H1 (cell line): ENCODE results near the gene ACRBP. TPM values are rescaled to one million over a fixed set of nuclear protein-coding genes. Genes with fewer than 3 reads are reported as not detected.

ENCODE experiments used
- CTCF ChIA-PET: fragments of 300-600 bp; sonication (Branson Sonifier 250); formaldehyde crosslinking; loops from one replicate; lab custom pipeline; 2021; ENCODE audit not compliant: partially characterized antibody; lab: Charles Lee
- POLR2A ChIA-PET: fragments of 300-600 bp; sonication (Branson Sonifier 250); formaldehyde crosslinking; loops from one replicate; lab custom pipeline; 2021; ENCODE audit warnings: inconsistent platforms; ENCODE audit not compliant: partially characterized antibody; lab: Charles Lee
- DNase-seq, 2 experiments: peaks; one replicate each; pipeline versions ENCODE4 v3.0.0 to v3.0.0-alpha.2; 2010 to 2022; ENCODE audit warnings: low spot score in 2 of 2, low read depth in 1 of 2, mixed read lengths in 1 of 2
- FAIRE-seq: peaks from 2 replicates; lab custom pipeline; 2011; peaks lifted over from hg19 to GRCh38; lab: Jason Lieb, UNC
- H2AFZ ChIP-seq: 2 replicates; pipeline ENCODE4 v1.8.1; 2012; ENCODE audit warnings: low read length, inconsistent platforms
- H2AK5ac ChIP-seq: 2 replicates; pipeline ENCODE4 v1.6.1; 2013; ENCODE audit warnings: low read depth, low read length
- H2BK120ac ChIP-seq: replicated peaks from 2 replicates; pipeline ENCODE3; 2013; ENCODE audit warnings: low read depth, low read length, inconsistent platforms
- H2BK12ac ChIP-seq: 2 replicates; pipeline ENCODE4 v1.6.1; 2013; ENCODE audit warnings: low read depth, low read length
- H2BK15ac ChIP-seq: 2 replicates; pipeline ENCODE4 v1.6.1; 2013; ENCODE audit warnings: low read length
- H2BK20ac ChIP-seq: 2 replicates; pipeline ENCODE4 v1.6.1; 2013; ENCODE audit warnings: low read length
- H2BK5ac ChIP-seq: 2 replicates; pipeline ENCODE4 v1.6.1; 2013; ENCODE audit warnings: low read depth, low read length
- H3K14ac ChIP-seq: 2 replicates; pipeline ENCODE4 v1.6.1; 2013; ENCODE audit warnings: inconsistent platforms; ENCODE audit not compliant: insufficient read length
- H3K18ac ChIP-seq: 2 replicates; pipeline ENCODE4 v1.6.1; 2013; ENCODE audit warnings: low read length; ENCODE audit errors: extremely low read depth
- H3K23ac ChIP-seq: 2 replicates; pipeline ENCODE4 v1.6.1; 2013; ENCODE audit warnings: inconsistent platforms; ENCODE audit not compliant: insufficient read length
- H3K23me2 ChIP-seq: 2 replicates; pipeline ENCODE4 v1.6.1; 2013; ENCODE audit warnings: low read depth, low read length
- H3K27ac ChIP-seq: 2 replicates; pipeline ENCODE4 v1.6.1; 2011; ENCODE audit warnings: low read depth, low read length, inconsistent platforms
- H3K27me3 ChIP-seq, 4 experiments: replicated peaks in 1 of 4; 1 replicate in 1 of 4; 2 replicates in 3 of 4; pipeline versions ENCODE4 v1.6.1 to v1.8.1; 2011 to 2013; ENCODE audit warnings: low read length in 3 of 4, mild to moderate bottlenecking in 3 of 4, inconsistent platforms in 2 of 4, mixed read lengths in 2 of 4, moderate library complexity in 1 of 4; ENCODE audit not compliant: control insufficient read depth in 3 of 4, insufficient read depth in 3 of 4; ENCODE audit errors: extremely low read depth in 1 of 4
- H3K36me3 ChIP-seq, 4 experiments: 2 replicates each; pipeline versions ENCODE4 v1.6.1 to v1.8.1; 2011 to 2013; ENCODE audit warnings: mild to moderate bottlenecking in 4 of 4, low read length in 3 of 4, moderate library complexity in 2 of 4, control low read depth in 1 of 4, inconsistent platforms in 1 of 4; ENCODE audit not compliant: insufficient read depth in 4 of 4, control insufficient read depth in 2 of 4
- H3K4ac ChIP-seq: replicated peaks from 2 replicates; pipeline ENCODE3; 2013; ENCODE audit warnings: low read length, low read depth, mixed read lengths, inconsistent platforms; ENCODE audit not compliant: insufficient read length
- H3K4me1 ChIP-seq, 4 experiments: replicated peaks in 1 of 4; 1 replicate in 1 of 4; 2 replicates in 3 of 4; pipeline versions ENCODE4 v1.6.1 to v1.8.1; 2011 to 2013; ENCODE audit warnings: low read length in 3 of 4, inconsistent platforms in 2 of 4, mixed read lengths in 1 of 4; ENCODE audit not compliant: insufficient read depth in 4 of 4, control insufficient read depth in 3 of 4
- H3K4me2 ChIP-seq, 2 experiments: 2 replicates each; pipeline versions ENCODE4 v1.6.1 to v1.8.1; 2011 to 2013; ENCODE audit warnings: low read depth in 2 of 2, low read length in 2 of 2, control low read depth in 1 of 2, inconsistent platforms in 1 of 2, mild to moderate bottlenecking in 1 of 2; ENCODE audit not compliant: insufficient read depth in 1 of 2
- H3K4me3 ChIP-seq, 4 experiments: fragments of 200-600, 300-600 bp in 1 of 4; sonication (generic), shearing (Covaris generic), sonication (Bioruptor Twin) in 1 of 4; 2 replicates each; pipeline versions ENCODE4 v1.5.1 to v1.8.1; 2011 to 2016; ENCODE audit warnings: low read length in 4 of 4, low read depth in 3 of 4, control low read depth in 2 of 4, inconsistent platforms in 2 of 4, mild to moderate bottlenecking in 2 of 4, mixed read lengths in 1 of 4, moderate library complexity in 1 of 4; ENCODE audit not compliant: insufficient read depth in 2 of 4; ENCODE audit errors: extremely low read depth in 1 of 4
- H3K56ac ChIP-seq: replicated peaks from 2 replicates; pipeline ENCODE3; 2013; ENCODE audit warnings: low read depth, mild to moderate bottlenecking, mixed read lengths, low read length, inconsistent platforms; ENCODE audit not compliant: insufficient read length
- H3K79me1 ChIP-seq: 2 replicates; pipeline ENCODE4 v1.6.1; 2013; ENCODE audit warnings: low read depth, low read length, control low read depth
- H3K79me2 ChIP-seq, 2 experiments: 2 replicates each; pipeline versions ENCODE4 v1.6.1 to v1.8.1; 2012 to 2013; ENCODE audit warnings: low read length in 2 of 2, mild to moderate bottlenecking in 2 of 2, inconsistent platforms in 1 of 2; ENCODE audit not compliant: insufficient read depth in 2 of 2, control insufficient read depth in 1 of 2
- H3K9ac ChIP-seq, 4 experiments: replicated peaks in 1 of 4; 1 replicate in 1 of 4; 2 replicates in 3 of 4; pipeline versions ENCODE4 v1.6.1 to v1.8.1; 2011 to 2013; ENCODE audit warnings: low read depth in 3 of 4, low read length in 3 of 4, control low read depth in 2 of 4, mild to moderate bottlenecking in 2 of 4, moderate library complexity in 2 of 4, inconsistent platforms in 1 of 4; ENCODE audit errors: extremely low read depth in 1 of 4
- H3K9me3 ChIP-seq, 2 experiments: 2 replicates each; pipeline versions ENCODE4 v1.6.1 to v1.8.1; 2012 to 2013; ENCODE audit warnings: mild to moderate bottlenecking in 2 of 2, moderate library complexity in 2 of 2, control low read depth in 1 of 2, inconsistent platforms in 1 of 2, low read depth in 1 of 2, low read length in 1 of 2, mixed read lengths in 1 of 2; ENCODE audit not compliant: insufficient read depth in 2 of 2
- H4K20me1 ChIP-seq, 2 experiments: replicated peaks in 1 of 2; 2 replicates each; pipeline versions ENCODE3 to v1.8.1; 2011 to 2013; ENCODE audit warnings: inconsistent platforms in 2 of 2, low read length in 2 of 2, mild to moderate bottlenecking in 1 of 2; ENCODE audit not compliant: insufficient read depth in 2 of 2, control insufficient read depth in 1 of 2
- H4K5ac ChIP-seq: 2 replicates; pipeline ENCODE4 v1.6.1; 2013; ENCODE audit warnings: low read length, low read depth, mixed read lengths, inconsistent platforms; ENCODE audit not compliant: insufficient read length
- H4K8ac ChIP-seq: 2 replicates; pipeline ENCODE4 v1.8.0; 2013; ENCODE audit warnings: mild to moderate bottlenecking, moderate library complexity, low read length, inconsistent platforms; ENCODE audit not compliant: insufficient read depth; ENCODE audit errors: extremely low read depth
- H4K91ac ChIP-seq: replicated peaks from 2 replicates; pipeline ENCODE3; 2013; ENCODE audit warnings: low read length, mixed read lengths, inconsistent platforms; ENCODE audit not compliant: insufficient read length
- CTBP2 ChIP-seq: IDR thresholded peaks from 2 replicates; pipeline ENCODE4 v1.7.0; 2011; ENCODE audit warnings: borderline replicate concordance, mild to moderate bottlenecking, moderate library complexity, mixed read lengths, low read length; ENCODE audit not compliant: insufficient read depth, insufficient read length
- EGR1 ChIP-seq: IDR thresholded peaks from 2 replicates; pipeline ENCODE4 v1.6.1; 2011; ENCODE audit warnings: low read depth, low read length, borderline replicate concordance
- HDAC6 ChIP-seq: IDR thresholded peaks from one replicate; pipeline ENCODE4 v1.7.1; 2012; ENCODE audit warnings: low read depth, mild to moderate bottlenecking, inconsistent platforms, low read length, moderate library complexity
- JUN ChIP-seq: IDR thresholded peaks from 2 replicates; pipeline ENCODE4 v1.6.1; 2011; ENCODE audit warnings: low read depth, mild to moderate bottlenecking, improper control_type of control experiment, low read length
- MAFK ChIP-seq: IDR thresholded peaks from 2 replicates; pipeline ENCODE4 v1.6.1; 2012; ENCODE audit warnings: low read depth, mild to moderate bottlenecking, improper control_type of control experiment, low read length
- POU5F1 ChIP-seq: IDR thresholded peaks from 2 replicates; pipeline ENCODE4 v1.6.1; 2011; ENCODE audit warnings: low read depth, mild to moderate bottlenecking, low read length, moderate library complexity
- SAP30 ChIP-seq: fragments of 300-600 bp; sonication (generic); IDR thresholded peaks from 2 replicates; pipeline ENCODE4 v1.7.1; 2012; ENCODE audit warnings: low read length, moderate library complexity, mild to moderate bottlenecking, inconsistent platforms; ENCODE audit not compliant: insufficient read depth, insufficient replicate concordance
- SIN3A ChIP-seq, 2 experiments: IDR thresholded peaks in 1 of 2; conservative IDR thresholded peaks in 1 of 2; 2 replicates each; pipeline ENCODE4 v1.6.1; 2011 to 2012; ENCODE audit warnings: low read length in 2 of 2, improper control_type of control experiment in 1 of 2, low read depth in 1 of 2, mild to moderate bottlenecking in 1 of 2
- SIRT6 ChIP-seq: IDR thresholded peaks from one replicate; pipeline ENCODE4 v1.7.1; 2012; ENCODE audit warnings: low read length, inconsistent platforms
- SIX5 ChIP-seq: IDR thresholded peaks from 2 replicates; pipeline ENCODE4 v1.6.1; 2011; ENCODE audit warnings: mild to moderate bottlenecking, low read depth, low read length
- TAF1 ChIP-seq: IDR thresholded peaks from 2 replicates; pipeline ENCODE4 v1.6.1; 2011; ENCODE audit warnings: mild to moderate bottlenecking, low read depth, low read length
- WGBS, 2 experiments: shearing (Covaris generic) in 1 of 2; methylation state at CpG; one replicate each; pipeline versions ENCODE4 v1.1.6 to v1.1.7; 2013 to 2015; ENCODE audit warnings: low lambda C conversion rate in 2 of 2, mixed read lengths in 2 of 2, inconsistent platforms in 1 of 2, low coverage in 1 of 2, missing lambda C conversion rate in 1 of 2; ENCODE audit not compliant: insufficient replicate concordance in 2 of 2, insufficient coverage in 1 of 2, insufficient read length in 1 of 2; ENCODE audit errors: extremely low coverage in 1 of 2, missing lambda C conversion rate in 1 of 2; 5-methylcytosine and 5-hydroxymethylcytosine counted together
- polyA plus RNA-seq, 7 experiments: library from polyadenylated mRNA; depleted of rRNA in 3 of 7; stranded (reverse) in 5 of 7; unstranded in 2 of 7; fragments of >200 nt in 5 of 7; fragments of 200-250 nt in 2 of 7; gene quantifications; 1 replicate in 5 of 7; 2 replicates in 1 of 7; 4 replicates in 1 of 7; pipeline versions ENCODE4 v1.2.1 to v1.2.3, GENCODE V29; 2011 to 2013; ENCODE audit warnings: missing spikeins in 2 of 7, mixed read lengths in 2 of 7
- total RNA-seq: library from RNA; stranded (reverse); fragmentation: NEBNext Ultra II Directional; extraction: Animal tissue kit (Norgen Biotek cat#: 25700); gene quantifications from 2 replicates; pipeline ENCODE4 v1.2.1, GENCODE V29; 2021

ACRBP gene
- total and polyA plus RNA-seq, 2 of the 8 experiments (the other 6 are each of a cell fraction or from before 2014, with no cell fraction given), result 0.80 to 5.2 TPM

- H3K79me2 ChIP-seq, result peaks cover 0 to 11% of the 10 kb centered on the region in 2 experiments; a peak in 3 of 4 replicates
- no peak overlapping the region for H2BK5ac ChIP-seq
- H3K56ac ChIP-seq, result no peak overlapping the region
- no peak overlapping the region for H3K27ac ChIP-seq
- no peaks in the 10 kb centered on the region for H4K20me1 ChIP-seq
- H3K9me3 ChIP-seq, result no peaks in the 10 kb centered on the region
- POLR2A ChIA-PET, result interaction anchor here (0.6 to 5.9 kb wide), 15 partner anchors 11 to 133 kb away, joined by 3 to 72 read pairs (median 3); partner anchors contain the start of gene ZNF384
- H2AFZ ChIP-seq, result no peak overlapping the region
- H3K23ac ChIP-seq, result no peak overlapping the region
- no peak overlapping the region for H2AK5ac ChIP-seq
- DNase-seq (no peak), FAIRE-seq (no peak)
- no peak overlapping the region for H3K18ac ChIP-seq
- CTCF ChIA-PET, result interaction anchor here (0.5 to 11.6 kb wide), 9 partner anchors 16 to 388 kb away, joined by 3 to 125 read pairs (median 4); partner anchors contain the start of gene ZNF384
- H3K4me3 ChIP-seq, result no peak overlapping the region
- no peak overlapping the region for H4K8ac ChIP-seq
- H3K36me3 ChIP-seq, result peaks cover 8 to 31% (median 23%) of the 10 kb centered on the region in 4 experiments; a peak in 7 of 8 replicates
- H2BK12ac ChIP-seq, result no peak overlapping the region
- H3K4ac ChIP-seq, result no peak overlapping the region
- no peak overlapping the region for H3K4me2 ChIP-seq
- peaks cover 0 to 4% (median 0%) of the 10 kb centered on the region in 4 experiments; a peak in 1 of 7 replicates for H3K4me1 ChIP-seq
- no peaks in the 10 kb centered on the region for H3K27me3 ChIP-seq
- WGBS, 2 experiments, result 88% methylated on average over 1 of the region's 2 CpGs; no CpG with 5 or more reads in 1 of the 2 experiments
- no peak for TF ChIP-seq EGR1
- no peak for TF ChIP-seq SAP30
- TF ChIP-seq SIN3A (conservative IDR thresholded peaks at IDR 0.05 in 1 of 2, IDR thresholded peaks at IDR 0.05 in 1 of 2; ENCODE audit: low read depth in 1 of 2, low read length in 2 of 2), result no peak
- no peak for TF ChIP-seq SIX5
- TF ChIP-seq CTBP2, result no peak
- no peak for TF ChIP-seq POU5F1
- TF ChIP-seq TAF1, result no peak
- TF ChIP-seq SIRT6, result no peak
- no peak for TF ChIP-seq MAFK
- TF ChIP-seq HDAC6, result no peak
- TF ChIP-seq JUN, result no peak
- H3K14ac ChIP-seq, result no peak overlapping the region
- H3K9ac ChIP-seq, result no peak overlapping the region
- no peaks in the 10 kb centered on the region for H3K79me1 ChIP-seq
- H2BK15ac ChIP-seq, result no peak overlapping the region
- H4K91ac ChIP-seq, result no peak overlapping the region
- no peak overlapping the region for H2BK20ac ChIP-seq
- peaks cover 6% of the 10 kb centered on the region for H3K23me2 ChIP-seq
- no peak overlapping the region for H2BK120ac ChIP-seq
- no peak overlapping the region for H4K5ac ChIP-seq
Measured at GRCh38 chr12:6664902-6665301, 17.7 kb upstream of the ACRBP start.
